H1 (cell line): ENCODE data around the gene P2RX1. TPM values are rescaled to one million over a fixed set of nuclear protein-coding genes. Genes with fewer than 3 reads are reported as not detected.

Experiments used
- ASH2L ChIP-seq: fragments of 200-600, 300-600 bp; sonication (generic); IDR thresholded peaks from one replicate; pipeline ENCODE4 v1.7.1; 2017; ENCODE audit warnings: low read length
- CHD2 ChIP-seq: IDR thresholded peaks from 2 replicates; pipeline ENCODE4 v1.6.1; 2012; ENCODE audit warnings: low read length, improper control_type of control experiment
- CTBP2 ChIP-seq: IDR thresholded peaks from 2 replicates; pipeline ENCODE4 v1.7.0; 2011; ENCODE audit warnings: borderline replicate concordance, mild to moderate bottlenecking, moderate library complexity, mixed read lengths, low read length; ENCODE audit not compliant: insufficient read depth, insufficient read length
- CTCF ChIP-seq, 3 experiments: IDR thresholded peaks; 1 replicate in 2 of 3; 2 replicates in 1 of 3; pipeline versions ENCODE4 v1.5.1 to v1.6.1; 2011; ENCODE audit warnings: low read length in 3 of 3, mild to moderate bottlenecking in 3 of 3, inconsistent platforms in 2 of 3, low read depth in 1 of 3, moderate library complexity in 1 of 3; ENCODE audit not compliant: insufficient read depth in 1 of 3; ENCODE audit errors: control extremely low read depth in 1 of 3
- POLR2AphosphoS5 ChIP-seq: IDR thresholded peaks from 2 replicates; pipeline ENCODE4 v1.6.1; 2011; ENCODE audit warnings: low read depth, low read length
- polyA plus RNA-seq, 7 experiments: library from polyadenylated mRNA; depleted of rRNA in 3 of 7; stranded (reverse) in 5 of 7; unstranded in 2 of 7; fragments of >200 nt in 5 of 7; fragments of 200-250 nt in 2 of 7; gene quantifications; 1 replicate in 5 of 7; 2 replicates in 1 of 7; 4 replicates in 1 of 7; pipeline versions ENCODE4 v1.2.1 to v1.2.3, GENCODE V29; 2011 to 2013; ENCODE audit warnings: missing spikeins in 2 of 7, mixed read lengths in 2 of 7
- total RNA-seq: library from RNA; stranded (reverse); fragmentation: NEBNext Ultra II Directional; extraction: Animal tissue kit (Norgen Biotek cat#: 25700); gene quantifications from 2 replicates; pipeline ENCODE4 v1.2.1, GENCODE V29; 2021
- TF ChIP-seq, protein P1 (sequence below): fragments of 300-600 bp; sonication (generic); IDR thresholded peaks from 2 replicates; pipeline ENCODE4 v1.7.1; 2012; ENCODE audit warnings: low read length, moderate library complexity, mild to moderate bottlenecking, inconsistent platforms; ENCODE audit not compliant: insufficient replicate concordance

The P2RX1 gene
- total and polyA plus RNA-seq, 2 of the 8 experiments (the other 6 are each of a cell fraction or from before 2014, with no cell fraction given): 0.45 to 1.1 TPM

DNA sequence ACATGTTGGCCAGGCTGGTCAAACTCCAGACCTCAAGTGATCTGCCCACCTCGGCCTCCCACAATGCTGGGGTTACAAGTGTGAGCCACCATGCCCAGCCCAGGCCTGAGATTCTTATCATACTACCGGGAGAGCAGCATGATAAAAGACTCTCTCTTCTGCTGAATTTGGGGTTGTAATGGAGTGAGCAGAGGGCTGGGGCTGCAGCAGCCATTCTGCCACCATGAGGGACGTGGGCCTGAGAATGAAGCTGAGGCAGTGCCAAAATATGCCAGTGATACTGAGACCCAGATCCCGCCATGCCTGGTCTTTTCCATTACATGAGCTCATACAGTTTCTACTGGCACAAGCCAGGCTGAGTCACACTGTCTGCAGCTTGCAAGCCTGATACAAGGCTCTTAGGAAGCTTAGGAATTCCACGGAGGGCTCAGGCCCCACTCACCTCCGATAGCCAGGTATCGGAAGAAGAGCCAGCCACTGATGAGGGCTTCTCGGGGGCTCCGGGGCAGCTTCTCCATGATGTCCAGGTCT is 19.6 kb upstream of the P2RX1 start (continued):
- TF ChIP-seq, protein P1, sequence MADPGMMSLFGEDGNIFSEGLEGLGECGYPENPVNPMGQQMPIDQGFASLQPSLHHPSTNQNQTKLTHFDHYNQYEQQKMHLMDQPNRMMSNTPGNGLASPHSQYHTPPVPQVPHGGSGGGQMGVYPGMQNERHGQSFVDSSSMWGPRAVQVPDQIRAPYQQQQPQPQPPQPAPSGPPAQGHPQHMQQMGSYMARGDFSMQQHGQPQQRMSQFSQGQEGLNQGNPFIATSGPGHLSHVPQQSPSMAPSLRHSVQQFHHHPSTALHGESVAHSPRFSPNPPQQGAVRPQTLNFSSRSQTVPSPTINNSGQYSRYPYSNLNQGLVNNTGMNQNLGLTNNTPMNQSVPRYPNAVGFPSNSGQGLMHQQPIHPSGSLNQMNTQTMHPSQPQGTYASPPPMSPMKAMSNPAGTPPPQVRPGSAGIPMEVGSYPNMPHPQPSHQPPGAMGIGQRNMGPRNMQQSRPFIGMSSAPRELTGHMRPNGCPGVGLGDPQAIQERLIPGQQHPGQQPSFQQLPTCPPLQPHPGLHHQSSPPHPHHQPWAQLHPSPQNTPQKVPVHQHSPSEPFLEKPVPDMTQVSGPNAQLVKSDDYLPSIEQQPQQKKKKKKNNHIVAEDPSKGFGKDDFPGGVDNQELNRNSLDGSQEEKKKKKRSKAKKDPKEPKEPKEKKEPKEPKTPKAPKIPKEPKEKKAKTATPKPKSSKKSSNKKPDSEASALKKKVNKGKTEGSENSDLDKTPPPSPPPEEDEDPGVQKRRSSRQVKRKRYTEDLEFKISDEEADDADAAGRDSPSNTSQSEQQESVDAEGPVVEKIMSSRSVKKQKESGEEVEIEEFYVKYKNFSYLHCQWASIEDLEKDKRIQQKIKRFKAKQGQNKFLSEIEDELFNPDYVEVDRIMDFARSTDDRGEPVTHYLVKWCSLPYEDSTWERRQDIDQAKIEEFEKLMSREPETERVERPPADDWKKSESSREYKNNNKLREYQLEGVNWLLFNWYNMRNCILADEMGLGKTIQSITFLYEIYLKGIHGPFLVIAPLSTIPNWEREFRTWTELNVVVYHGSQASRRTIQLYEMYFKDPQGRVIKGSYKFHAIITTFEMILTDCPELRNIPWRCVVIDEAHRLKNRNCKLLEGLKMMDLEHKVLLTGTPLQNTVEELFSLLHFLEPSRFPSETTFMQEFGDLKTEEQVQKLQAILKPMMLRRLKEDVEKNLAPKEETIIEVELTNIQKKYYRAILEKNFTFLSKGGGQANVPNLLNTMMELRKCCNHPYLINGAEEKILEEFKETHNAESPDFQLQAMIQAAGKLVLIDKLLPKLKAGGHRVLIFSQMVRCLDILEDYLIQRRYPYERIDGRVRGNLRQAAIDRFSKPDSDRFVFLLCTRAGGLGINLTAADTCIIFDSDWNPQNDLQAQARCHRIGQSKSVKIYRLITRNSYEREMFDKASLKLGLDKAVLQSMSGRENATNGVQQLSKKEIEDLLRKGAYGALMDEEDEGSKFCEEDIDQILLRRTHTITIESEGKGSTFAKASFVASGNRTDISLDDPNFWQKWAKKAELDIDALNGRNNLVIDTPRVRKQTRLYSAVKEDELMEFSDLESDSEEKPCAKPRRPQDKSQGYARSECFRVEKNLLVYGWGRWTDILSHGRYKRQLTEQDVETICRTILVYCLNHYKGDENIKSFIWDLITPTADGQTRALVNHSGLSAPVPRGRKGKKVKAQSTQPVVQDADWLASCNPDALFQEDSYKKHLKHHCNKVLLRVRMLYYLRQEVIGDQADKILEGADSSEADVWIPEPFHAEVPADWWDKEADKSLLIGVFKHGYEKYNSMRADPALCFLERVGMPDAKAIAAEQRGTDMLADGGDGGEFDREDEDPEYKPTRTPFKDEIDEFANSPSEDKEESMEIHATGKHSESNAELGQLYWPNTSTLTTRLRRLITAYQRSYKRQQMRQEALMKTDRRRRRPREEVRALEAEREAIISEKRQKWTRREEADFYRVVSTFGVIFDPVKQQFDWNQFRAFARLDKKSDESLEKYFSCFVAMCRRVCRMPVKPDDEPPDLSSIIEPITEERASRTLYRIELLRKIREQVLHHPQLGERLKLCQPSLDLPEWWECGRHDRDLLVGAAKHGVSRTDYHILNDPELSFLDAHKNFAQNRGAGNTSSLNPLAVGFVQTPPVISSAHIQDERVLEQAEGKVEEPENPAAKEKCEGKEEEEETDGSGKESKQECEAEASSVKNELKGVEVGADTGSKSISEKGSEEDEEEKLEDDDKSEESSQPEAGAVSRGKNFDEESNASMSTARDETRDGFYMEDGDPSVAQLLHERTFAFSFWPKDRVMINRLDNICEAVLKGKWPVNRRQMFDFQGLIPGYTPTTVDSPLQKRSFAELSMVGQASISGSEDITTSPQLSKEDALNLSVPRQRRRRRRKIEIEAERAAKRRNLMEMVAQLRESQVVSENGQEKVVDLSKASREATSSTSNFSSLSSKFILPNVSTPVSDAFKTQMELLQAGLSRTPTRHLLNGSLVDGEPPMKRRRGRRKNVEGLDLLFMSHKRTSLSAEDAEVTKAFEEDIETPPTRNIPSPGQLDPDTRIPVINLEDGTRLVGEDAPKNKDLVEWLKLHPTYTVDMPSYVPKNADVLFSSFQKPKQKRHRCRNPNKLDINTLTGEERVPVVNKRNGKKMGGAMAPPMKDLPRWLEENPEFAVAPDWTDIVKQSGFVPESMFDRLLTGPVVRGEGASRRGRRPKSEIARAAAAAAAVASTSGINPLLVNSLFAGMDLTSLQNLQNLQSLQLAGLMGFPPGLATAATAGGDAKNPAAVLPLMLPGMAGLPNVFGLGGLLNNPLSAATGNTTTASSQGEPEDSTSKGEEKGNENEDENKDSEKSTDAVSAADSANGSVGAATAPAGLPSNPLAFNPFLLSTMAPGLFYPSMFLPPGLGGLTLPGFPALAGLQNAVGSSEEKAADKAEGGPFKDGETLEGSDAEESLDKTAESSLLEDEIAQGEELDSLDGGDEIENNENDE: no peak
- no peak for TF ChIP-seq CHD2
- TF ChIP-seq POLR2AphosphoS5: no peak
- no peak for TF ChIP-seq CTCF (IDR thresholded peaks at IDR 0.05; ENCODE audit: control extremely low read depth in 1 of 3, insufficient read depth in 1 of 3, low read depth in 1 of 3, low read length in 3 of 3)
- no peak for TF ChIP-seq CTBP2
- no peak for TF ChIP-seq ASH2L
